Stimulated activated CD8-positive, alpha-beta memory T cell treated with anti-CD3 and anti-CD28 coated beads, Interleukin-7, amount 100 ng/mL, for 1 hour (primary cell): ENCODE results near the gene BCR.
"Not testable (repeated sequence)": the region's sequence is repeated elsewhere in the genome, so short reads cannot be mapped to it uniquely, and the experiment has no call there.

ENCODE experiments used
- DNase-seq, 2 donors: peaks; one replicate each; pipeline ENCODE4 v3.0.0-alpha.2; 2020; ENCODE audit warnings: low read depth in 2 of 2

Gene BCR

GRCh38 chr22:23365961-23366360 lies 185.7 kb downstream of the BCR start:
- no peak for DNase-seq

GRCh38 chr22:23367196-23367595 lies 186.9 kb downstream of the BCR start:
- DNase-seq = not testable (repeated sequence)
